ENCODE measurements around the gene CCDC188.

The CCDC188 gene

DNA sequence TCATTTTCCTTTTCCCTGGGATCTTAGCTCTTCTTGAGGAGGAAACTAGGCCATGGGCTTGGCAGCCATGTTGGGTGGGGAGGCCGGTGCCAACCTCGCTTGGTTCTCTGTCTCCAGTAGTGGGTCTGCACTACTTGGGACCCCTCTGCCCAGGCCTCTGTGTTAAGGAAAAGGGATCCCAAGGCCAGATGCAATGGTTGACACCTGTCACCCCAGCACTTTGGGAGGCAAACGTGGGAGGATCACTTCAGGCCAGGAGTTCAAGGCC is 21.2 kb downstream of the CCDC188 start:
- no peak overlapping the region for H3K4me3 ChIP-seq (replicated peaks in 1 of 2; ENCODE audit: low read depth in 2 of 2, low read length in 2 of 2)
- TF ChIP-seq, protein P1, sequence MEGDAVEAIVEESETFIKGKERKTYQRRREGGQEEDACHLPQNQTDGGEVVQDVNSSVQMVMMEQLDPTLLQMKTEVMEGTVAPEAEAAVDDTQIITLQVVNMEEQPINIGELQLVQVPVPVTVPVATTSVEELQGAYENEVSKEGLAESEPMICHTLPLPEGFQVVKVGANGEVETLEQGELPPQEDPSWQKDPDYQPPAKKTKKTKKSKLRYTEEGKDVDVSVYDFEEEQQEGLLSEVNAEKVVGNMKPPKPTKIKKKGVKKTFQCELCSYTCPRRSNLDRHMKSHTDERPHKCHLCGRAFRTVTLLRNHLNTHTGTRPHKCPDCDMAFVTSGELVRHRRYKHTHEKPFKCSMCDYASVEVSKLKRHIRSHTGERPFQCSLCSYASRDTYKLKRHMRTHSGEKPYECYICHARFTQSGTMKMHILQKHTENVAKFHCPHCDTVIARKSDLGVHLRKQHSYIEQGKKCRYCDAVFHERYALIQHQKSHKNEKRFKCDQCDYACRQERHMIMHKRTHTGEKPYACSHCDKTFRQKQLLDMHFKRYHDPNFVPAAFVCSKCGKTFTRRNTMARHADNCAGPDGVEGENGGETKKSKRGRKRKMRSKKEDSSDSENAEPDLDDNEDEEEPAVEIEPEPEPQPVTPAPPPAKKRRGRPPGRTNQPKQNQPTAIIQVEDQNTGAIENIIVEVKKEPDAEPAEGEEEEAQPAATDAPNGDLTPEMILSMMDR (IDR thresholded peaks at IDR 0.05; ENCODE audit: low read depth, low read length): no peak
- no peak for DNase-seq (ENCODE audit: low read depth in 2 of 2)

DNA sequence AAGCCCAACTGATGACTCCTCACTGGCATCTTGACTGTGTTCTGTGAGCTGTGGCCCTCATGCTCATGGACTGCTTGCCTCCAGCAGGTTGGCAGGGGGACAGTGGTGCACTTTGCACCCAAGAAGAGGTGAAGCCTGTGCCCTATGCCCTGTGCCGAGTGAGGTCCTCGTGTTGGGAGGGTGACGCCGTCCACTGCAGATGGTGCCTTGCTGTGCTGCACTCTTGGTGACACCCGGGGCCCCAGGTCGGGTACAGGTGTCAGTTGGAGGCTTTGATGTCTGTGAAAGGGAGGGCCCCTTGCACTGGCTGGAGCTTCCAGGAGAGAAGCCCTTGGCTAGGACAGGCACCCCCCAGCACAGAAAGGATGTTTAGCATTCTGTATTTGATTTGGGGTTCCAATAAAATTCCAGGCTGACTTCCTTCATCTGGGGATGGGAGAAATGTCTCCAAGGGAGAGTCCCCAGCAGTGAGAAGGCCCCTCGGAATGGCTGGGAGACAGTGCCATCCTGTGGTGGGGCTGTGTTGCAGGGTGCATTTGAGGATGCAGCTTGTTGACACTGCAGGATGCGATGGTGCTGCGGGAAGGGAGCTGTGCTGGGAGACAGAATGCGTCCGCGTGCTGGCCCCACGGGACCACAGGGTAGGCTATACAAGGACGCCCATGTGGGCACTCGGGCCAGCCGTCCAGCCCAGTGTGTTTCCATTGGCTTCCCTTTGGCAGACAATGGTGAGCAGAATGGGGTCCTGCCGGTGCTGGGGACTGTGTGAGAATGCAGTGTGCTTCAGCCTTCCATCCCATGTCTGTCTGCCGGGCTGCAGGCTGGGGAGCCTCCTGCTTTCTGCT is 21.7 kb downstream of the CCDC188 start:
- TF ChIP-seq, protein P1 (IDR thresholded peaks at IDR 0.05; ENCODE audit: low read depth, low read length): peak; percentile 53
- H3K4me3 ChIP-seq (replicated peaks in 1 of 2; ENCODE audit: low read depth in 2 of 2, low read length in 2 of 2): no peak overlapping the region
- DNase-seq (ENCODE audit: low read depth in 2 of 2): peak; percentile 40 to 42

DNA sequence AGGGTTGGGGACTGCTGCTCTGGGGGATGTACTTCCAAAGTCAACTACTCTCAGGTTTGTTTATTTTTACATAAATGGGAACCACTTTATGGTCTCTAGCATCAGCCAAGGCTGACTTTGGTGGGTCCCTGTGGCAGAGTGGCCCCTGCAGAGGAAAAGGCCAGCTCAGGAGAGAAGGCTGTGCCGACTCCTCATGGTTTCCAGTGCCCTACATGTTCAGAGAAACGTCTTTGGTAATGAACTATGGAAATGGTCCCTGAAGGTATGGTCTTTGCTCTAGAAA is 22.3 kb downstream of the CCDC188 start:
- H3K4me3 ChIP-seq (replicated peaks in 1 of 2; ENCODE audit: low read depth in 2 of 2, low read length in 2 of 2): no peak overlapping the region
- TF ChIP-seq, protein P1 (IDR thresholded peaks at IDR 0.05; ENCODE audit: low read depth, low read length): no peak

DNA sequence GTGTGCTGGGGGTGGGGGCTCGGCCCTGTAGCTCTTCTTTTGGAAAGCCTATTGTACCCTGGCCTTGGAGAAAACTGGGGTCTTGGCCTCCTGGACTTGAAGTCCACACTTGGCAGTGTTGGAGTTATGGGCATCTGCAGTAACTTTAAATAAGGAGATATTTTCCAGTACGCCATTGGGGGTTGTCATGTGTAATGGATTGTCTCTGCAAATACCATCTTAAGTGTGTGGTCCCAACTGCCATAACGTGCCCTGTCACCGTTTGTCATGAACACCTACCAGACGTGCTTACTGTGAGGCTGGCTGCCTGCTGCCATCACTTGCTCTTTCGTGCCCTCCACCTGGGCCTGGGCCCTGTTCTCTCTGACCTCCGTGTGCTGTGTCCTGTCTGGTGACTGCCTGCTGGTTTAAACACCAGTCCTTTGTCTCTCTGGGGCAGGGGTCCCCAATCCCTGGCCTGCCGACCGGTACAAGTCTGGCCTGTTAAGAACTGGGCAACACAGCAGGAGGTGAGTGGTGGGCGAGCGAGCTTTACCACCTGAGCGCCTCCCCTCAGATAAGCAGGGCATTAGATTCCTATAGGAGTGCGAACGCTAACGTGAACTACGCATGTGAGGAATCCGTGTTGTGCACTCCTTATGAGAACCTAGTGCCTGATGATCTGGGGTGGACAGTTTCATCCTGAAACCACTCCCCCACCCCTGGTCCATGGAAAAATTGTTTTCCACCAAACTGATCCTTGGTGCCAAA is 22.8 kb downstream of the CCDC188 start:
- TF ChIP-seq, protein P1 (IDR thresholded peaks at IDR 0.05; ENCODE audit: low read depth, low read length): no peak
- no peak overlapping the region for H3K4me3 ChIP-seq (replicated peaks in 1 of 2; ENCODE audit: low read depth in 2 of 2, low read length in 2 of 2)

More for the DNA sequence above, 22.3 kb downstream of the CCDC188 start:
- no peak for DNase-seq (ENCODE audit: low read depth in 2 of 2)

DNA sequence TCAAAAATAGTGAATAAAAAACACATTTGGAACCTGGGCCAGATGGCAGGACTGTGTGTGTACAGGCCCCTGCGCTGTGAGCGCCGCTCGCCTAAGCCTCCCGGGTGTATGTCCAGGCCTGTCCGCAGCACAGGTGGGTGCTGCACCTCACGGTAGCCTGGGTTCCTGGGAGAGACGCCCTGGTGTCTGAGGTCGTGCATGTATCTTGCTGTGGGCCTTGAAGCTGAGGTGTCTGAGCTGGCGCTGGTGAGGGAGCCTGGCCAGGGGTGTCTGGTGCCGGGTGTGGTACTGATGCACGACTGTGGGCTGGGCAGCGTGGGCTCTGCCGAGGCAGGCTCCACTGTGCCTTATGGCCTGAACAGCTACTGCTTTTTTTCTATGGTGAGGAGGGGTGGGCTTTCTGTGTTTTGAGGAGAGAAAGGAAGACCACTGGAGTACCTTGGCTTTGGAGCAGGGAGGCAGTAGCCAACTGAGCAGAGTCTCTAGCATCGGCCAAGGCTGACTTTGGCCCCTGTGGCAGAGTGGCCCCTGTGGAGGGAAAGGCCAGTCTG is 23.5 kb downstream of the CCDC188 start:
- H3K4me3 ChIP-seq (replicated peaks in 1 of 2; ENCODE audit: low read depth in 2 of 2, low read length in 2 of 2): no peak overlapping the region
- TF ChIP-seq, protein P1 (IDR thresholded peaks at IDR 0.05; ENCODE audit: low read depth, low read length): no peak
- no peak for DNase-seq (ENCODE audit: low read depth in 2 of 2)

More for the DNA sequence above, 22.8 kb downstream of the CCDC188 start:
- no peak for DNase-seq (ENCODE audit: low read depth in 2 of 2)

DNA sequence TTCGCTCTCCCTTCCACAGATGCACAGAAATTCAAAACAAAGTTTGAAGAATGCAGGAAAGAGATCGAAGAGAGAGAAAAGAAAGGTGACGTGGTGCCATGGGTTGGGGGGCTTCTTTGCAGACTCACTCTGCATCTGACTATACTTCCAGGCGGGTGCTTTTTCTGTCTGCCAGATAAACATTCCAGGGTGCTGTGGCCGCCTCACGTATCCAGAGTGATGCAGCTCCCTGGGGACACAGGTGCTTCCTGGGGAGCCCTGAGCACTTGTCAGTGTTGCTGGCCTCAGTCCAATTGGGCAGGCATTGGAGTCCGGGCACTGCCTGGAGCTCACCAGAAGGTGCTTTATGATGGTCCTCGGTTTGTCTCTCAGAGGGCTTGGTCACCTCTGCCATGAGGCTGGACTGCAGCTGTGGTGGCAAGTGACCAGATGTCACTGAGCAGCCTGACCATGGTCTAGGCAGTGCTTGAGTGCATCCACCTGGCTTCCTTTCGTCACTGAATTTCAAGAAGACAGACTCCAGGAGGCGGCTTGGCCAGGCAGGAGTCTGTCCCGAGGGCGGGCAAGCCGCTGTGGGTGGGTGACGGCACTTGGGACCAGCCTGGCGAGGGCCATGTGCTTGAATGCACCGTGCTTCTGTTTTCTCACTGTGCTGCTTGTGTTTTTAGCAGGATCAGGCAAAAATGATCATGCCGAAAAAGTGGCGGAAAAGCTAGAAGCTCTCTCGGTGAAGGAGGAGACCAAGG is 24.4 kb downstream of the CCDC188 start:
- no peak for DNase-seq (ENCODE audit: low read depth in 2 of 2)
- no peak overlapping the region for H3K4me3 ChIP-seq (replicated peaks in 1 of 2; ENCODE audit: low read depth in 2 of 2, low read length in 2 of 2)
- TF ChIP-seq, protein P1 (IDR thresholded peaks at IDR 0.05; ENCODE audit: low read depth, low read length): no peak

All from cardiac fibroblast (primary cell).